Loucy (cell line): ENCODE data around the gene ROBO1.

ENCODE experiments used
- H2AFZ ChIP-seq: fragments of 200-600 bp; sonication (generic); 2 replicates; pipeline ENCODE4 v1.6.0; 2016; ENCODE audit warnings: antibody characterized with exemption, mild to moderate bottlenecking, low read length, moderate library complexity
- H3F3A ChIP-seq: fragments of 200-600 bp; 2 replicates; pipeline ENCODE4 v1.6.0; 2016; ENCODE audit warnings: antibody characterized with exemption, low read depth, mild to moderate bottlenecking
- H3K27me3 ChIP-seq: fragments of 200-600 bp; sonication (generic); 2 replicates; pipeline ENCODE4 v1.6.1; 2014; ENCODE audit warnings: low read length, mild to moderate bottlenecking; ENCODE audit not compliant: insufficient read depth, poor library complexity, severe bottlenecking
- H3K36me3 ChIP-seq: fragments of 200-600 bp; sonication (generic); 2 replicates; pipeline ENCODE4 v1.6.1; 2016; ENCODE audit warnings: low read length; ENCODE audit not compliant: insufficient read depth
- H3K4me1 ChIP-seq: fragments of 200-600 bp; sonication (generic); 2 replicates; pipeline ENCODE4 v1.5.1; 2014; ENCODE audit warnings: low read length, mild to moderate bottlenecking; ENCODE audit not compliant: insufficient read depth, poor library complexity, severe bottlenecking
- H3K4me2 ChIP-seq: fragments of 200-600 bp; sonication (generic); 2 replicates; pipeline ENCODE4 v1.6.0; 2014; ENCODE audit warnings: antibody characterized with exemption, low read length, low read depth, mild to moderate bottlenecking; ENCODE audit not compliant: poor library complexity, severe bottlenecking
- H3K4me3 ChIP-seq: fragments of 200-600 bp; sonication (generic); 2 replicates; pipeline ENCODE4 v1.5.1; 2014; ENCODE audit warnings: low read length, mild to moderate bottlenecking, mixed read lengths; ENCODE audit not compliant: poor library complexity, severe bottlenecking
- H3K79me2 ChIP-seq: fragments of 200-600 bp; sonication (generic); 2 replicates; pipeline ENCODE4 v1.6.1; 2014; ENCODE audit warnings: low read length; ENCODE audit not compliant: insufficient read depth
- H3K9ac ChIP-seq: fragments of 200-600 bp; sonication (generic); 2 replicates; pipeline ENCODE4 v1.6.0; 2014; ENCODE audit warnings: mild to moderate bottlenecking, low read depth, low read length, moderate library complexity; ENCODE audit not compliant: poor library complexity, severe bottlenecking
- H3K9me2 ChIP-seq: fragments of 200-600 bp; sonication (generic); replicated peaks from 2 replicates; pipeline ENCODE4 v1.6.1; 2016; ENCODE audit warnings: low read depth, low read length, mixed read lengths
- H3K9me3 ChIP-seq: fragments of 200-600 bp; sonication (generic); 2 replicates; pipeline ENCODE4 v1.6.1; 2014; ENCODE audit warnings: mild to moderate bottlenecking, antibody characterized with exemption, low read length, low read depth; ENCODE audit not compliant: insufficient read depth
- H4K20me1 ChIP-seq: fragments of 200-600 bp; sonication (generic); 2 replicates; pipeline ENCODE4 v1.6.0; 2014; ENCODE audit warnings: antibody characterized with exemption, low read length, mild to moderate bottlenecking; ENCODE audit not compliant: insufficient read depth, poor library complexity, severe bottlenecking
- CTCF ChIP-seq: fragments of 200-600 bp; sonication (generic); conservative IDR thresholded peaks from 2 replicates; pipeline ENCODE4 v1.5.1; 2014; ENCODE audit warnings: mild to moderate bottlenecking, antibody characterized with exemption, low read length
- EZH2phosphoT487 ChIP-seq: fragments of 200-600 bp; IDR thresholded peaks from 2 replicates; pipeline ENCODE4 v1.6.1; 2018; ENCODE audit warnings: antibody characterized with exemption, mild to moderate bottlenecking, moderate library complexity, borderline replicate concordance

ROBO1 gene

GRCh38 chr3:78822726-78823125 lies 945.1 kb downstream of the ROBO1 start:
- no peak overlapping the region for H3K4me2 ChIP-seq
- H3K79me2 ChIP-seq = no peaks in the 10 kb centered on the region

GRCh38 chr3:78820542-78820941 lies 947.3 kb downstream of the ROBO1 start:
- Histone ChIP-seq H3K9me3 (no peaks in the 10 kb centered on the region), H3K9me2 (no peaks in the 10 kb centered on the region), H3F3A (no peaks in the 10 kb centered on the region), H3K36me3 (no peaks in the 10 kb centered on the region), H4K20me1 (no peaks in the 10 kb centered on the region), H3K27me3 (no peaks in the 10 kb centered on the region), H3K9ac (no peak overlapping the region), H2AFZ (no peak overlapping the region), H3K4me1 (no peaks in the 10 kb centered on the region), H3K79me2 (no peaks in the 10 kb centered on the region), H3K4me2 (no peak overlapping the region), H3K4me3 (no peak overlapping the region)
- TF ChIP-seq EZH2phosphoT487 (no peak), CTCF (no peak)

More at GRCh38 chr3:78822726-78823125, 945.1 kb downstream of the ROBO1 start:
- H3K36me3 ChIP-seq = no peaks in the 10 kb centered on the region
- TF ChIP-seq EZH2phosphoT487 (no peak), CTCF (no peak)
- no peaks in the 10 kb centered on the region for H3K9me3 ChIP-seq
- no peak overlapping the region for H3K4me3 ChIP-seq
- H3K27me3 ChIP-seq = no peaks in the 10 kb centered on the region
- H2AFZ ChIP-seq = no peak overlapping the region
- no peaks in the 10 kb centered on the region for H3K4me1 ChIP-seq
- H3K9me2 ChIP-seq = no peaks in the 10 kb centered on the region
- H3F3A ChIP-seq = no peaks in the 10 kb centered on the region
- no peaks in the 10 kb centered on the region for H4K20me1 ChIP-seq
- H3K9ac ChIP-seq = no peak overlapping the region

GRCh38 chr3:78818161-78818985 lies 949.4 kb downstream of the ROBO1 start:
- H4K20me1 ChIP-seq = no peaks in the 10 kb centered on the region

More at GRCh38 chr3:78818161-78818985, 949.4 kb downstream of the ROBO1 start:
- no peak overlapping the region for H3K4me3 ChIP-seq
- H3K4me2 ChIP-seq = no peak overlapping the region
- no peaks in the 10 kb centered on the region for H3K4me1 ChIP-seq
- H3K79me2 ChIP-seq = no peaks in the 10 kb centered on the region
- H3K9ac ChIP-seq = no peak overlapping the region
- no peaks in the 10 kb centered on the region for H3K9me2 ChIP-seq
- no peaks in the 10 kb centered on the region for H3K9me3 ChIP-seq
- no peaks in the 10 kb centered on the region for H3K27me3 ChIP-seq
- no peak overlapping the region for H2AFZ ChIP-seq
- no peaks in the 10 kb centered on the region for H3K36me3 ChIP-seq
- H3F3A ChIP-seq = no peaks in the 10 kb centered on the region
- TF ChIP-seq CTCF (no peak), EZH2phosphoT487 (no peak)
